Measurements from ENCODE around the gene DEPDC5. TPM values are rescaled to one million over a fixed set of nuclear protein-coding genes. Genes with fewer than 3 reads are reported as not detected.

The DEPDC5 gene
- total RNA-seq, 1 experiment from 2014 or later: 40.2 TPM

DNA sequence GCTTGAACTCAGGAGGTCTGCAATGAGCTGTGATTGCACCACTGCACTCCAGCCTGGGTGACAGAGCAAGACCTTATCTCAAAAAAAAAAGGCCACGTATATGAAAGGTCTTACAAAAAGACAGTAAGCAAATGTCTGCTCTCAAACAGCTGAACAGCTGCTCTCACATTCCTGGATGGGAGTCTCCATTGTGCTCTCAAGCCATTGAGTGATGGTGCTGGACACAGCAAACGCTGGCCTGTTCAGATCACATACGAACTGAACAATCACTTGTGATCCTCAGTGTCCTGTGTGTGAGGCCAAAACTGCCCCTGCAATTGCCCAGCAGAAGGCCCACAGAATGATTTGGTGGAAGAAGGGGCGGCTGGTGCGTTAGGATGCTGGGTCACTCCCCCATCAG, 156.2 kb downstream of the DEPDC5 start:
- Histone ChIP-seq H3K9me2 (replicated peaks; ENCODE audit: insufficient read depth, low read length) (no peaks in the 10 kb centered on the region), H4K20me1 (ENCODE audit: insufficient read depth, low read depth, low read length) (no peaks in the 10 kb centered on the region), H3K9ac (ENCODE audit: low read length) (no peak overlapping the region), H3K27me3 (ENCODE audit: low read length) (no peaks in the 10 kb centered on the region), H2AFZ (ENCODE audit: low read length) (no peak overlapping the region), H3K27ac (ENCODE audit: low read length) (no peak overlapping the region), H3K79me2 (ENCODE audit: low read length) (no peaks in the 10 kb centered on the region), H3K9me3 (ENCODE audit: low read length) (no peaks in the 10 kb centered on the region), H3K4me1 (ENCODE audit: low read length) (no peaks in the 10 kb centered on the region), H3K4me3 (ENCODE audit: low read length) (no peak overlapping the region), H3K4me2 (ENCODE audit: low read depth, low read length, poor library complexity, severe bottlenecking) (no peak overlapping the region), H3K36me3 (ENCODE audit: insufficient read depth, low read length) (peaks cover 8% of the 10 kb centered on the region; the same call in 1 of the 2 replicates)
- DNase-seq: no peak

- no peak overlapping the region for H3K27ac ChIP-seq (ENCODE audit: low read length)
Observed at GRCh38 chr22:31911565-31912406, 158.0 kb downstream of the DEPDC5 start.

GRCh38 chr22:31912407-31912743, 158.6 kb downstream of the DEPDC5 start:
- Histone ChIP-seq H2AFZ (ENCODE audit: low read length) (no peak overlapping the region), H3K4me3 (ENCODE audit: low read length) (no peak overlapping the region), H3K79me2 (ENCODE audit: low read length) (no peaks in the 10 kb centered on the region), H3K9ac (ENCODE audit: low read length) (no peak overlapping the region), H3K4me1 (ENCODE audit: low read length) (peaks cover 9% of the 10 kb centered on the region), H3K36me3 (ENCODE audit: insufficient read depth, low read length) (0 out of 2 replicates have a peak, but pooled peaks cover 5% of the 10 kb centered on the region), H3K9me3 (ENCODE audit: low read length) (no peaks in the 10 kb centered on the region), H3K27me3 (ENCODE audit: low read length) (no peaks in the 10 kb centered on the region), H3K27ac (ENCODE audit: low read length) (no peak overlapping the region), H3K9me2 (replicated peaks; ENCODE audit: insufficient read depth, low read length) (no peaks in the 10 kb centered on the region), H4K20me1 (ENCODE audit: insufficient read depth, low read depth, low read length) (no peaks in the 10 kb centered on the region), H3K4me2 (ENCODE audit: low read depth, low read length, poor library complexity, severe bottlenecking) (no peak overlapping the region)
- DNase-seq: no peak

More at GRCh38 chr22:31911565-31912406, 158.0 kb downstream of the DEPDC5 start:
- Histone ChIP-seq H3K9me3 (ENCODE audit: low read length) (no peaks in the 10 kb centered on the region), H3K4me2 (ENCODE audit: low read depth, low read length, poor library complexity, severe bottlenecking) (no peak overlapping the region), H3K9me2 (replicated peaks; ENCODE audit: insufficient read depth, low read length) (no peaks in the 10 kb centered on the region), H3K79me2 (ENCODE audit: low read length) (no peaks in the 10 kb centered on the region), H3K4me3 (ENCODE audit: low read length) (no peak overlapping the region), H3K9ac (ENCODE audit: low read length) (no peak overlapping the region), H3K27me3 (ENCODE audit: low read length) (no peaks in the 10 kb centered on the region), H2AFZ (ENCODE audit: low read length) (no peak overlapping the region), H3K36me3 (ENCODE audit: insufficient read depth, low read length) (peaks cover 8% of the 10 kb centered on the region; the same call in 1 of the 2 replicates), H3K4me1 (ENCODE audit: low read length) (peaks cover 3% of the 10 kb centered on the region), H4K20me1 (ENCODE audit: insufficient read depth, low read depth, low read length) (no peaks in the 10 kb centered on the region)
- DNase-seq: no peak

GRCh38 chr22:31915586-31915985, 161.8 kb downstream of the DEPDC5 start:
- Histone ChIP-seq H3K36me3 (ENCODE audit: insufficient read depth, low read length) (no peaks in the 10 kb centered on the region), H3K4me2 (ENCODE audit: low read depth, low read length, poor library complexity, severe bottlenecking) (no peak overlapping the region)
- no peak for DNase-seq

DNA sequence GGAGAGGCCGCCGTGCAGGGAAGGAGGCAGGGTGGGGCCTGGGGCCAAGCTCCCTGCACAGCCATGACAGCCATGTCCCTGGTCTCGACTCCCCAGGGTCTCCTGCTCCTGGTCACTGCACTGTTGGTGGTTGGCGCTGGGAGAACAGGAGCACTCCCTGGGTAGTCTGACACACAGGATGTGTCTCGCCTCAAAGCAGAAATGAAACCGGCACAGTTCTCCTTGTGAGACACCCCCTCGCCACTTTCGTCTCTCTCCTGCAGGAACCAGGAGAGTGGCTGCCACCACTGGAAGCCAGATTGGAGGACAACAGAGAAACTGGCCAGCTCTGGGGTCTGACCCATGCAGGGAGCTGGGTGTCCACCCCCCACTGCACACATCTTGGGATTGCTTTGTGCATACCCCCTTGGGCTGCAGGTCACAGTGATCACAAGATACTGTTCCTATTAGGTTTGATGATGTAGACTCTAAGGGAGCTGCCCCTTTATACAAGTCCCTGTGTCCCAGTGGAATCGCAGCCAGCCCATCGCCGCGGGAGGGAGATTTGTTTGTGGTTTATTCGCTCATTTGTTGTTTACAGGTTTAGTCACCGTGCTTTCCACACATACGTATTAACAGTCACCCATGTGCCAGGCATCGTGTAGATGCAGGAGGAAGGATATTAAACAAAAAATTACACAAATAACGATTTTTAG, 163.6 kb downstream of the DEPDC5 start:
- Histone ChIP-seq H2AFZ (ENCODE audit: low read length) (no peak overlapping the region), H3K4me2 (ENCODE audit: low read depth, low read length, poor library complexity, severe bottlenecking) (no peak overlapping the region), H3K36me3 (ENCODE audit: insufficient read depth, low read length) (no peaks in the 10 kb centered on the region), H3K4me1 (ENCODE audit: low read length) (peaks cover 11% of the 10 kb centered on the region), H4K20me1 (ENCODE audit: insufficient read depth, low read depth, low read length) (no peaks in the 10 kb centered on the region), H3K27ac (ENCODE audit: low read length) (no peak overlapping the region), H3K27me3 (ENCODE audit: low read length) (no peaks in the 10 kb centered on the region), H3K9me3 (ENCODE audit: low read length) (no peaks in the 10 kb centered on the region), H3K79me2 (ENCODE audit: low read length) (no peaks in the 10 kb centered on the region), H3K9ac (ENCODE audit: low read length) (no peak overlapping the region), H3K9me2 (replicated peaks; ENCODE audit: insufficient read depth, low read length) (no peaks in the 10 kb centered on the region), H3K4me3 (ENCODE audit: low read length) (no peak overlapping the region)
- DNase-seq: no peak

More at GRCh38 chr22:31915586-31915985, 161.8 kb downstream of the DEPDC5 start:
- Histone ChIP-seq H2AFZ (ENCODE audit: low read length) (no peak overlapping the region), H3K79me2 (ENCODE audit: low read length) (no peaks in the 10 kb centered on the region), H3K4me1 (ENCODE audit: low read length) (peaks cover 11% of the 10 kb centered on the region), H3K9ac (ENCODE audit: low read length) (no peak overlapping the region), H3K27me3 (ENCODE audit: low read length) (no peaks in the 10 kb centered on the region), H4K20me1 (ENCODE audit: insufficient read depth, low read depth, low read length) (no peaks in the 10 kb centered on the region), H3K4me3 (ENCODE audit: low read length) (no peak overlapping the region), H3K9me3 (ENCODE audit: low read length) (no peaks in the 10 kb centered on the region), H3K27ac (ENCODE audit: low read length) (no peak overlapping the region), H3K9me2 (replicated peaks; ENCODE audit: insufficient read depth, low read length) (no peaks in the 10 kb centered on the region)

- Histone ChIP-seq H3K27ac (ENCODE audit: low read length) (no peak overlapping the region), H4K20me1 (ENCODE audit: insufficient read depth, low read depth, low read length) (no peaks in the 10 kb centered on the region), H3K79me2 (ENCODE audit: low read length) (no peaks in the 10 kb centered on the region), H3K9me2 (replicated peaks; ENCODE audit: insufficient read depth, low read length) (no peaks in the 10 kb centered on the region), H3K36me3 (ENCODE audit: insufficient read depth, low read length) (no peaks in the 10 kb centered on the region), H3K27me3 (ENCODE audit: low read length) (no peaks in the 10 kb centered on the region), H2AFZ (ENCODE audit: low read length) (no peak overlapping the region), H3K9ac (ENCODE audit: low read length) (no peak overlapping the region), H3K4me3 (ENCODE audit: low read length) (no peak overlapping the region), H3K4me1 (ENCODE audit: low read length) (peaks cover 11% of the 10 kb centered on the region), H3K9me3 (ENCODE audit: low read length) (no peaks in the 10 kb centered on the region), H3K4me2 (ENCODE audit: low read depth, low read length, poor library complexity, severe bottlenecking) (no peak overlapping the region)
- no peak for DNase-seq
Observed at GRCh38 chr22:31919730-31920129, 165.9 kb downstream of the DEPDC5 start.

DNA sequence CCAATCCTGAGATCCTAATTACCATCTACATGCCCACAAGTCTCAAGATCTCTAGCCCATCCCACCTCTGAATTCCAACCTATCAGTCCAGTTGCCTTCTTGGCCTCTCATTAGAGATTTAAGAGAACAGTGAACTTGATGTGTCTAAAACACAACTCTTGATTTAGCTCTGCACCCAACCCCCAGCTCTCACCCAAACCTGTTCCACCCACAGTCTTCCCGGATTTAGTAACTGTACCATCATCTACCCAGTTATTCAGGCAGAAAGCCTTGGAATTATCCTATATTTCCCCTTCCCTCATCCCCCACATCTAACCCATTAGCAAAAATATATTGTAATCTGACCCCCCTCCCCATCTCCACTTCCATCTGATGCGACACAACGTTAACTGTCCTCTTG, 166.5 kb downstream of the DEPDC5 start:
- Histone ChIP-seq H3K4me1 (ENCODE audit: low read length) (peaks cover 11% of the 10 kb centered on the region), H3K9me3 (ENCODE audit: low read length) (no peaks in the 10 kb centered on the region), H2AFZ (ENCODE audit: low read length) (no peak overlapping the region), H3K36me3 (ENCODE audit: insufficient read depth, low read length) (no peaks in the 10 kb centered on the region), H3K27ac (ENCODE audit: low read length) (no peak overlapping the region), H3K9ac (ENCODE audit: low read length) (no peak overlapping the region), H3K27me3 (ENCODE audit: low read length) (no peaks in the 10 kb centered on the region), H3K4me2 (ENCODE audit: low read depth, low read length, poor library complexity, severe bottlenecking) (no peak overlapping the region), H3K79me2 (ENCODE audit: low read length) (no peaks in the 10 kb centered on the region), H3K9me2 (replicated peaks; ENCODE audit: insufficient read depth, low read length) (no peaks in the 10 kb centered on the region), H4K20me1 (ENCODE audit: insufficient read depth, low read depth, low read length) (no peaks in the 10 kb centered on the region), H3K4me3 (ENCODE audit: low read length) (no peak overlapping the region)
- DNase-seq: no peak

GRCh38 chr22:31921106-31921505, 167.3 kb downstream of the DEPDC5 start:
- Histone ChIP-seq H3K9me3 (ENCODE audit: low read length) (no peaks in the 10 kb centered on the region), H3K4me2 (ENCODE audit: low read depth, low read length, poor library complexity, severe bottlenecking) (no peak overlapping the region), H3K9ac (ENCODE audit: low read length) (no peak overlapping the region), H3K4me3 (ENCODE audit: low read length) (no peak overlapping the region), H3K9me2 (replicated peaks; ENCODE audit: insufficient read depth, low read length) (no peaks in the 10 kb centered on the region), H3K27ac (ENCODE audit: low read length) (no peak overlapping the region), H4K20me1 (ENCODE audit: insufficient read depth, low read depth, low read length) (no peaks in the 10 kb centered on the region), H3K79me2 (ENCODE audit: low read length) (no peaks in the 10 kb centered on the region), H3K4me1 (ENCODE audit: low read length) (peaks cover 12% of the 10 kb centered on the region), H3K27me3 (ENCODE audit: low read length) (no peaks in the 10 kb centered on the region), H3K36me3 (ENCODE audit: insufficient read depth, low read length) (no peaks in the 10 kb centered on the region), H2AFZ (ENCODE audit: low read length) (no peak overlapping the region)
- no peak for DNase-seq
